Suprapubic skin (tissue), 4 donors: ENCODE data around the gene NR0B2.

Experiments
- POLR2A ChIP-seq, 2 donors: fragments of 450-650 bp; IDR thresholded peaks; one replicate each; pipeline ENCODE4 v1.6.1; 2017; ENCODE audit warnings: antibody characterized with exemption in 2 of 2, mild to moderate bottlenecking in 2 of 2, moderate library complexity in 2 of 2
- POLR2AphosphoS5 ChIP-seq, 3 donors: sonication (generic); formaldehyde crosslinking; IDR thresholded peaks; one replicate each; pipeline ENCODE4 v1.6.1; 2017; ENCODE audit warnings: antibody characterized with exemption in 3 of 3
- TF ChIP-seq, protein P1 (sequence below), 2 donors: fragments of 200-600 bp in 1 of 2; fragments of 450-650 bp in 1 of 2; sonication (generic) in 1 of 2; IDR thresholded peaks; one replicate each; pipeline ENCODE4 v1.5.1; 2016 to 2019; ENCODE audit warnings: antibody characterized with exemption in 2 of 2, mild to moderate bottlenecking in 1 of 2, moderate library complexity in 1 of 2

- TF ChIP-seq, protein P1, sequence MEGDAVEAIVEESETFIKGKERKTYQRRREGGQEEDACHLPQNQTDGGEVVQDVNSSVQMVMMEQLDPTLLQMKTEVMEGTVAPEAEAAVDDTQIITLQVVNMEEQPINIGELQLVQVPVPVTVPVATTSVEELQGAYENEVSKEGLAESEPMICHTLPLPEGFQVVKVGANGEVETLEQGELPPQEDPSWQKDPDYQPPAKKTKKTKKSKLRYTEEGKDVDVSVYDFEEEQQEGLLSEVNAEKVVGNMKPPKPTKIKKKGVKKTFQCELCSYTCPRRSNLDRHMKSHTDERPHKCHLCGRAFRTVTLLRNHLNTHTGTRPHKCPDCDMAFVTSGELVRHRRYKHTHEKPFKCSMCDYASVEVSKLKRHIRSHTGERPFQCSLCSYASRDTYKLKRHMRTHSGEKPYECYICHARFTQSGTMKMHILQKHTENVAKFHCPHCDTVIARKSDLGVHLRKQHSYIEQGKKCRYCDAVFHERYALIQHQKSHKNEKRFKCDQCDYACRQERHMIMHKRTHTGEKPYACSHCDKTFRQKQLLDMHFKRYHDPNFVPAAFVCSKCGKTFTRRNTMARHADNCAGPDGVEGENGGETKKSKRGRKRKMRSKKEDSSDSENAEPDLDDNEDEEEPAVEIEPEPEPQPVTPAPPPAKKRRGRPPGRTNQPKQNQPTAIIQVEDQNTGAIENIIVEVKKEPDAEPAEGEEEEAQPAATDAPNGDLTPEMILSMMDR (IDR thresholded peaks at IDR 0.05) = no peak
- no peak for TF ChIP-seq POLR2A (IDR thresholded peaks at IDR 0.05)
- TF ChIP-seq POLR2AphosphoS5 (IDR thresholded peaks at IDR 0.05) = no peak
These were observed 23.0 kb upstream of the NR0B2 start for GRCh38 chr1:26936823-26937222.
